Measurements from ENCODE around the gene FNIP1.

- TF ChIP-seq, protein P1, sequence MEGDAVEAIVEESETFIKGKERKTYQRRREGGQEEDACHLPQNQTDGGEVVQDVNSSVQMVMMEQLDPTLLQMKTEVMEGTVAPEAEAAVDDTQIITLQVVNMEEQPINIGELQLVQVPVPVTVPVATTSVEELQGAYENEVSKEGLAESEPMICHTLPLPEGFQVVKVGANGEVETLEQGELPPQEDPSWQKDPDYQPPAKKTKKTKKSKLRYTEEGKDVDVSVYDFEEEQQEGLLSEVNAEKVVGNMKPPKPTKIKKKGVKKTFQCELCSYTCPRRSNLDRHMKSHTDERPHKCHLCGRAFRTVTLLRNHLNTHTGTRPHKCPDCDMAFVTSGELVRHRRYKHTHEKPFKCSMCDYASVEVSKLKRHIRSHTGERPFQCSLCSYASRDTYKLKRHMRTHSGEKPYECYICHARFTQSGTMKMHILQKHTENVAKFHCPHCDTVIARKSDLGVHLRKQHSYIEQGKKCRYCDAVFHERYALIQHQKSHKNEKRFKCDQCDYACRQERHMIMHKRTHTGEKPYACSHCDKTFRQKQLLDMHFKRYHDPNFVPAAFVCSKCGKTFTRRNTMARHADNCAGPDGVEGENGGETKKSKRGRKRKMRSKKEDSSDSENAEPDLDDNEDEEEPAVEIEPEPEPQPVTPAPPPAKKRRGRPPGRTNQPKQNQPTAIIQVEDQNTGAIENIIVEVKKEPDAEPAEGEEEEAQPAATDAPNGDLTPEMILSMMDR (IDR thresholded peaks at IDR 0.05), result no peak
- TF ChIP-seq POLR2A (IDR thresholded peaks at IDR 0.05), result no peak
Observed at GRCh38 chr5:131611064-131611381, 185.8 kb downstream of the FNIP1 start.
